Caco-2 (cell line): ENCODE measurements around the gene KDM1A. TPM values are rescaled to one million over a fixed set of nuclear protein-coding genes. Genes with fewer than 3 reads are reported as not detected.
"Not testable (repeated sequence)": the region's sequence is repeated elsewhere in the genome, so short reads cannot be mapped to it uniquely, and the experiment has no call there.

Experiments
- BruUV-seq: library from RNA; stranded (reverse); fragments of 400-500 nt; replicated peaks from 2 replicates; lab custom pipeline; 2021; lab: Mats Ljungman, UMichigan
- CTCF ChIA-PET: fragments of 300-600 bp; sonication (Branson Sonifier 250); formaldehyde crosslinking; loops from one replicate; lab custom pipeline; 2022; ENCODE audit warnings: antibody characterized with exemption; lab: Charles Lee
- POLR2A ChIA-PET: fragments of 300-600 bp; sonication (Branson Sonifier 250); formaldehyde crosslinking; loops from one replicate; lab custom pipeline; 2022; ENCODE audit warnings: antibody characterized with exemption; lab: Charles Lee
- DNase-seq, 2 experiments: peaks; one replicate each; pipeline versions ENCODE4 v3.0.0 to v3.0.0-alpha.2; 2020 to 2022
- H3K27me3 ChIP-seq: replicated peaks from 2 replicates; pipeline ENCODE4 v1.6.0; 2011; ENCODE audit warnings: low read length; ENCODE audit not compliant: control insufficient read depth, insufficient read depth
- H3K36me3 ChIP-seq: 2 replicates; pipeline ENCODE4 v1.5.1; 2011; ENCODE audit warnings: low read length; ENCODE audit not compliant: control insufficient read depth, insufficient read depth
- H3K4me1 ChIP-seq: fragments of 250-450 bp; sonication (Bioruptor Pico); 2 replicates; pipeline ENCODE4 v1.5.1; 2020; ENCODE audit warnings: mild to moderate bottlenecking
- H3K4me3 ChIP-seq: 2 replicates; pipeline ENCODE4 v1.5.1; 2011; ENCODE audit warnings: low read depth, mild to moderate bottlenecking, control low read depth, low read length
- H3K9me3 ChIP-seq: fragments of 250-450 bp; sonication (Bioruptor Pico); 2 replicates; pipeline ENCODE4 v1.5.1; 2020; ENCODE audit warnings: mild to moderate bottlenecking, moderate library complexity
- H3K27ac Mint-ChIP-seq: one replicate; pipeline ENCODE4 v1.8.0; 2022; ENCODE audit warnings: mixed read lengths; ENCODE audit not compliant: unreplicated experiment
- H3K27me3 Mint-ChIP-seq: one replicate; pipeline ENCODE4 v1.8.0; 2022; ENCODE audit warnings: mixed read lengths; ENCODE audit not compliant: insufficient read depth, unreplicated experiment
- H3K36me3 Mint-ChIP-seq: one replicate; pipeline ENCODE4 v1.8.0; 2022; ENCODE audit warnings: mild to moderate bottlenecking, mixed read lengths; ENCODE audit not compliant: insufficient read depth, unreplicated experiment
- H3K4me1 Mint-ChIP-seq: one replicate; pipeline ENCODE4 v1.8.0; 2022; ENCODE audit warnings: low read depth, mixed read lengths; ENCODE audit not compliant: unreplicated experiment
- H3K4me3 Mint-ChIP-seq: one replicate; pipeline ENCODE4 v1.8.0; 2022; ENCODE audit warnings: mild to moderate bottlenecking, moderate library complexity, mixed read lengths; ENCODE audit not compliant: unreplicated experiment
- H3K9me3 Mint-ChIP-seq: one replicate; pipeline ENCODE4 v1.8.0; 2022; ENCODE audit warnings: mixed read lengths; ENCODE audit not compliant: unreplicated experiment
- CTCF ChIP-seq, 2 experiments: fragments of 200-600 bp in 1 of 2; IDR thresholded peaks; 1 replicate in 1 of 2; 2 replicates in 1 of 2; pipeline versions ENCODE4 v1.5.1 to v1.8.0; 2011 to 2022; ENCODE audit warnings: antibody characterized with exemption in 1 of 2, control low read depth in 1 of 2, inconsistent platforms in 1 of 2, low read depth in 1 of 2, low read length in 1 of 2, mild to moderate bottlenecking in 1 of 2, moderate library complexity in 1 of 2; ENCODE audit not compliant: insufficient read depth in 1 of 2, severe bottlenecking in 1 of 2, unreplicated experiment in 1 of 2
- intact Hi-C: fragments of 100-400 bp; cut with micrococcal nuclease; formaldehyde crosslinking; loops from one replicate; pipeline ENCODE4 v1.10.0; 2022; ENCODE audit not compliant: unreplicated experiment
- total RNA-seq: library from RNA; stranded (reverse); gene quantifications from 2 replicates; pipeline ENCODE4 v1.2.3, GENCODE V29; 2022

Gene KDM1A
- total RNA-seq, 1 experiment from 2014 or later, result 83.0 TPM

DNA sequence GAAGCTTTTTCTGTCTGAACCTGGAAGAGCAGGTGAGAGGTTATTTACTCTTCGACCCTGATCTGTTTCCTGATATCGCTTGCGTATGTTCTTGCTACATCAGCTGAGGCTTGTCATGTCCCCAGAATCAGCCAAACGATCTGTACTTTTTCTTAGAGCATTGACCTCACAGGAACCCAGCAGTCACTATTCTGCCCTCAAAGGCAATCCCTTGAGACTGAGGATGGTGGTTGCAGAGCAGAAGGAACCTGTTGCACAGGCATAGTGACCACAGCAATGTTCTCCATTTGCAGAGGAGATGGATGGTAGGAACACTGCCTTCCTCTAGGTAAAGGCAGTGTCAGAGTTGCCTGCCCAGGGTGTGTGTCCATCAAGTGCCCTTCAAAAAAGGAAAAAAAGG, 35.3 kb upstream of the KDM1A start:
- Mint-ChIP-seq H3K4me3 (no peak overlapping the region), H3K27me3 (no peaks in the 10 kb centered on the region), H3K4me1 (no peaks in the 10 kb centered on the region), H3K27ac (no peak overlapping the region), H3K36me3 (no peaks in the 10 kb centered on the region), H3K9me3 (no peaks in the 10 kb centered on the region)
- no TSS peak for BruUV-seq
- Histone ChIP-seq H3K9me3 (no peaks in the 10 kb centered on the region), H3K27me3 (no peaks in the 10 kb centered on the region), H3K4me1 (no peaks in the 10 kb centered on the region), H3K4me3 (no peak overlapping the region), H3K36me3 (no peaks in the 10 kb centered on the region)
- no peak for DNase-seq
- intact Hi-C loops, result no loop called here
- ChIA-PET CTCF (no interaction called here), POLR2A (no interaction called here)
- TF ChIP-seq CTCF (IDR thresholded peaks at IDR 0.05; ENCODE audit: insufficient read depth in 1 of 2, low read depth in 1 of 2, low read length in 1 of 2, severe bottlenecking in 1 of 2, unreplicated experiment in 1 of 2), result no peak

DNA sequence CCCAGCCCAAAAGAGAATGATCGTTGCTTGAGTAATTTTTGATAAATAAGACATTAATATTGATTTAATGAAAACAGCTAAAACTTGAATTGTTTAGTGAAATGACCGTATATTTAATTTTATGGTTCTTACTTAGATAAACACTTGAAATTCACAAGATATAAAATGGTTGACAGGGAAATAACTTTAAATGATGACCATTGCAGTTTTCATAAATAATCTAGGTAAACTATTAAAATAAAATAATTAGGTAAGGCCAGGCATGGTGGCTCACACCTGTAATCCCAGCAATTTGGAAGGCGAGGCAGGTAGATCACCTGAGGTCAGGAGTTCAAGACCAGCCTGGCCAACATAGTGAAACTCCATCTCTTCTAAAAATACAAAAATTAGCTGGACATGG, 26.9 kb upstream of the KDM1A start:
- H3K4me3 Mint-ChIP-seq, BruUV-seq, CTCF ChIA-PET: not testable (repeated sequence)

GRCh38 chr1:22993220-22993795, 26.0 kb upstream of the KDM1A start:
- H3K27me3 ChIP-seq, H3K9me3 Mint-ChIP-seq, DNase-seq, H3K36me3 ChIP-seq, H3K27ac Mint-ChIP-seq, H3K4me1 ChIP-seq, H3K36me3 Mint-ChIP-seq, H3K4me1 Mint-ChIP-seq, intact Hi-C loops, H3K4me3 Mint-ChIP-seq, H3K27me3 Mint-ChIP-seq, POLR2A ChIA-PET, H3K4me3 ChIP-seq, CTCF ChIA-PET, BruUV-seq: not testable (repeated sequence)
- H3K9me3 ChIP-seq, result peaks cover 17% of the 10 kb centered on the region

More for the DNA sequence above, 26.9 kb upstream of the KDM1A start:
- H3K36me3 ChIP-seq, H3K9me3 Mint-ChIP-seq, H3K27me3 Mint-ChIP-seq, H3K4me1 ChIP-seq, DNase-seq, H3K4me1 Mint-ChIP-seq, H3K4me3 ChIP-seq, intact Hi-C loops, POLR2A ChIA-PET, H3K36me3 Mint-ChIP-seq, H3K27me3 ChIP-seq, H3K27ac Mint-ChIP-seq: not testable (repeated sequence)
- peaks cover 17% of the 10 kb centered on the region for H3K9me3 ChIP-seq

DNA sequence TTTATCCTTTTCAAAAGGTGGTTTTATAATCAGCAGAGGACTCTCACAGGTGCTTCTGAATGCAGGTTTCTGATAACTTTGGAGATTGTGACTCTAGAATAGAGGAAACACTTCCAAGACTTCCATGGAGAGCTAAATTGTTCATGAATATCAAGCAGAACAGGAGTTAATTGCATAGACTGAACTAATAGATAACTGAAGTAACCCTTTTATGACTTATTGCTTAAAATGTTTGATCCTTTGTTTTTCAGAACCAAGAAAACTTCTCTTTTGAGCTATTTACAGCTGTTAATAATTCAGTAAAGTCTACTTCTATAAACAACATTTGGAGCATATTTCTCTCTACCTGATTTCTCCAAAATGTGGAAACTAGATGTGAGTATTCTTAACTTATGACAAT, 23.5 kb upstream of the KDM1A start:
- H3K9me3 ChIP-seq, result peaks cover 20% of the 10 kb centered on the region
- BruUV-seq, result no TSS peak
- H3K27ac Mint-ChIP-seq, result no peak overlapping the region
- H3K9me3 Mint-ChIP-seq, result peaks cover 9% of the 10 kb centered on the region
- H3K27me3 Mint-ChIP-seq, result no peaks in the 10 kb centered on the region
- H3K36me3 Mint-ChIP-seq, result no peaks in the 10 kb centered on the region
- no peak overlapping the region for H3K4me3 ChIP-seq
- no peaks in the 10 kb centered on the region for H3K27me3 ChIP-seq
- ChIA-PET POLR2A (no interaction called here), CTCF (no interaction called here)
- no peak for TF ChIP-seq CTCF (IDR thresholded peaks at IDR 0.05; ENCODE audit: insufficient read depth in 1 of 2, low read depth in 1 of 2, low read length in 1 of 2, severe bottlenecking in 1 of 2, unreplicated experiment in 1 of 2)
- no peaks in the 10 kb centered on the region for H3K36me3 ChIP-seq
- H3K4me1 ChIP-seq, result no peaks in the 10 kb centered on the region
- no peak overlapping the region for H3K4me3 Mint-ChIP-seq
- no peaks in the 10 kb centered on the region for H3K4me1 Mint-ChIP-seq
- intact Hi-C loops, result no loop called here
- no peak for DNase-seq

GRCh38 chr1:22997528-22997927, 21.7 kb upstream of the KDM1A start:
- intact Hi-C loops, H3K4me1 Mint-ChIP-seq, H3K4me1 ChIP-seq, BruUV-seq, H3K9me3 Mint-ChIP-seq, CTCF ChIA-PET, H3K36me3 ChIP-seq, H3K4me3 ChIP-seq, H3K4me3 Mint-ChIP-seq, H3K27ac Mint-ChIP-seq, H3K27me3 ChIP-seq, POLR2A ChIA-PET, DNase-seq, H3K36me3 Mint-ChIP-seq, H3K27me3 Mint-ChIP-seq: not testable (repeated sequence)
- peaks cover 16% of the 10 kb centered on the region for H3K9me3 ChIP-seq

GRCh38 chr1:23000133-23000532, 19.1 kb upstream of the KDM1A start:
- H3K27me3 ChIP-seq, H3K27me3 Mint-ChIP-seq, H3K36me3 Mint-ChIP-seq, POLR2A ChIA-PET, H3K9me3 ChIP-seq, H3K27ac Mint-ChIP-seq, DNase-seq, intact Hi-C loops, CTCF ChIA-PET, H3K4me3 ChIP-seq, H3K4me1 Mint-ChIP-seq, H3K4me1 ChIP-seq, H3K9me3 Mint-ChIP-seq, H3K4me3 Mint-ChIP-seq, H3K36me3 ChIP-seq, BruUV-seq: not testable (repeated sequence)
